Right ventricle myocardium superior (tissue), 1 donor: ENCODE results near the gene RAD23A. TPM values are rescaled to one million over a fixed set of nuclear protein-coding genes. Genes with fewer than 3 reads are reported as not detected.
"Not testable (repeated sequence)": the region's sequence is repeated elsewhere in the genome, so short reads cannot be mapped to it uniquely, and the experiment has no call there.

Experiments used
- ATAC-seq: fragments of 200-7000 bp; cut with Tn5 transposase; one replicate; pipeline ENCODE4 v1.9.1; 2020; ENCODE audit warnings: mild to moderate bottlenecking; ENCODE audit not compliant: poor library complexity
- DNase-seq: peaks from one replicate; pipeline ENCODE4 v3.0.0-alpha.2; 2020
- intact Hi-C: fragments of 100-400 bp; cut with DNase I; formaldehyde crosslinking; loops from one replicate; pipeline ENCODE4 v1.11.2; 2022
- long read RNA-seq: library from polyadenylated mRNA; unstranded; transcript quantifications from one replicate; pipeline ENCODE4 v2.0.0, GENCODE V29; 2021
- total RNA-seq: library from RNA; stranded (reverse); fragmentation: NEBNext Ultra II Directional; extraction: Animal tissue kit (Norgen Biotek cat#: 25700); gene quantifications from one replicate; pipeline ENCODE4 v1.2.1, GENCODE V29; 2021
- donor health status: DM: no; HTN: yes; CAD: no; lungs with severe emphysema.

The RAD23A gene
- 174 TPM for total RNA-seq
- long read RNA-seq, transcript RAD23A-201 (9 exons, 1,736 nt), result major isoform, 346 of 675 reads
- long read RNA-seq, transcript RAD23A-203 (9 exons, 1,746 nt), result minor isoform, 268 of 675 reads
- long read RNA-seq, partial matches to known transcripts, result 38 of 675 reads
- long read RNA-seq, other reads (novel, unspliced or antisense), result 17 of 675 reads

GRCh38 chr19:12945479-12946091 lies at the start of gene RAD23A:
TSS of gene RAD23A (plus strand) at chr19:12945862. CDS start at chr19:12945949, 87 bp downstream.
- intact Hi-C loops, result no loop called here
- DNase-seq (peak; percentile 99), ATAC-seq (peak; percentile 96)

GRCh38 chr19:12896460-12896859 lies 49.2 kb upstream of the RAD23A start:
- ATAC-seq (no peak), DNase-seq (no peak)
- intact Hi-C loops, result no loop called here

GRCh38 chr19:12899891-12900518 lies 45.7 kb upstream of the RAD23A start:
- intact Hi-C loops, result no loop called here
- ATAC-seq, result no peak
- no peak for DNase-seq

GRCh38 chr19:12907166-12907565 lies 38.5 kb upstream of the RAD23A start:
- intact Hi-C loops, result no loop called here
- ATAC-seq (no peak), DNase-seq (no peak)

GRCh38 chr19:12912571-12912970 lies 33.1 kb upstream of the RAD23A start:
- ATAC-seq, result no peak

GRCh38 chr19:12913011-12913561 lies 32.6 kb upstream of the RAD23A start:
- ATAC-seq (peak; percentile 88), DNase-seq (peak; percentile 87)
- intact Hi-C loops, result no loop called here

More at GRCh38 chr19:12912571-12912970, 33.1 kb upstream of the RAD23A start:
- intact Hi-C loops, result no loop called here
- DNase-seq, result no peak

- DNase-seq (no peak), ATAC-seq (peak; percentile 10)
- intact Hi-C loops, result no loop called here
These were observed 31.6 kb upstream of the RAD23A start for GRCh38 chr19:12913851-12914690.

GRCh38 chr19:12915860-12916259 lies 29.8 kb upstream of the RAD23A start:
- DNase-seq, ATAC-seq, intact Hi-C loops: not testable (repeated sequence)

- DNase-seq, result no peak
- no peak for ATAC-seq
- intact Hi-C loops, result no loop called here
These were observed 27.4 kb upstream of the RAD23A start for GRCh38 chr19:12918253-12918652.

- intact Hi-C loops, result no loop called here
- DNase-seq, result no peak
- ATAC-seq, result no peak
These were observed 24.6 kb upstream of the RAD23A start for GRCh38 chr19:12921047-12921446.

GRCh38 chr19:12922959-12923358 lies 22.7 kb upstream of the RAD23A start:
- ATAC-seq, result no peak
- intact Hi-C loops, result no loop called here
- DNase-seq, result no peak

- ATAC-seq, result no peak
- intact Hi-C loops, result no loop called here
- DNase-seq, result no peak
These were observed 20.9 kb upstream of the RAD23A start for GRCh38 chr19:12924621-12925310.

- intact Hi-C loops, result no loop called here
- DNase-seq, result no peak
- no peak for ATAC-seq
These were observed 15.5 kb upstream of the RAD23A start for GRCh38 chr19:12930002-12930645.

- DNase-seq (no peak), ATAC-seq (no peak)
- intact Hi-C loops, result no loop called here
These were observed 13.0 kb upstream of the RAD23A start for GRCh38 chr19:12932392-12933286.

- ATAC-seq, result peak; percentile 85
- peak; percentile 94 for DNase-seq
- intact Hi-C loops, result no loop called here
These were observed 12.2 kb upstream of the RAD23A start, which contains the start of gene FARSA for GRCh38 chr19:12933287-12934072. TSS of gene FARSA (minus strand) at chr19:12933711. CDS start at chr19:12933696, 15 bp downstream.

GRCh38 chr19:12935071-12935470 lies 10.6 kb upstream of the RAD23A start:
- intact Hi-C loops, result no loop called here
- no peak for ATAC-seq
- no peak for DNase-seq
